HEK293T (cell line): ENCODE results near the gene FSD1L.

Experiments used
- CTCF ChIA-PET: fragments of 350-600 bp; formaldehyde crosslinking; extraction: SDS; loops from one replicate; lab custom pipeline; 2021; ENCODE audit warnings: antibody characterized with exemption, inconsistent platforms; lab: Yijun Ruan, JAX
- POLR2A ChIA-PET: fragments of 350-600 bp; formaldehyde crosslinking; extraction: SDS; loops from one replicate; lab custom pipeline; 2020; ENCODE audit warnings: antibody characterized with exemption, inconsistent platforms; lab: Yijun Ruan, JAX
- DNase-seq: peaks from one replicate; pipeline ENCODE4 v3.0.0; 2012; ENCODE audit warnings: mixed read lengths; ENCODE audit errors: extremely low spot score
- ARNT ChIP-seq: fragments of 450-650 bp; IDR thresholded peaks from 2 replicates; pipeline ENCODE4 v1.6.1; 2017; ENCODE audit warnings: mild to moderate bottlenecking
- BHLHE40 ChIP-seq: fragments of 450-650 bp; IDR thresholded peaks from 2 replicates; pipeline ENCODE4 v1.6.1; 2016; ENCODE audit warnings: mild to moderate bottlenecking, moderate library complexity, borderline replicate concordance
- CTBP1 ChIP-seq: fragments of 450-650 bp; IDR thresholded peaks from 2 replicates; pipeline ENCODE4 v1.6.1; 2016; ENCODE audit warnings: borderline replicate concordance
- ELF4 ChIP-seq: fragments of 450-650 bp; IDR thresholded peaks from 2 replicates; pipeline ENCODE4 v1.6.1; 2017; ENCODE audit warnings: antibody characterized with exemption
- FOXA1 ChIP-seq: fragments of 450-650 bp; IDR thresholded peaks from 2 replicates; pipeline ENCODE4 v1.6.1; 2016; ENCODE audit warnings: mild to moderate bottlenecking
- FOXK2 ChIP-seq: fragments of 450-650 bp; IDR thresholded peaks from 2 replicates; pipeline ENCODE4 v1.6.1; 2016; ENCODE audit warnings: mild to moderate bottlenecking
- FOXM1 ChIP-seq: fragments of 450-650 bp; IDR thresholded peaks from 2 replicates; pipeline ENCODE4 v1.6.1; 2017; ENCODE audit warnings: mild to moderate bottlenecking, borderline replicate concordance
- HDGF ChIP-seq: fragments of 450-650 bp; IDR thresholded peaks from 2 replicates; pipeline ENCODE4 v1.6.1; 2017; ENCODE audit warnings: antibody characterized with exemption, borderline replicate concordance
- L3MBTL2 ChIP-seq: fragments of 450-650 bp; conservative IDR thresholded peaks from 2 replicates; pipeline ENCODE4 v1.6.1; 2016; ENCODE audit warnings: mild to moderate bottlenecking
- LEF1 ChIP-seq: fragments of 450-650 bp; IDR thresholded peaks from 2 replicates; pipeline ENCODE4 v1.6.1; 2017; ENCODE audit warnings: mild to moderate bottlenecking, borderline replicate concordance
- NFRKB ChIP-seq: fragments of 450-650 bp; IDR thresholded peaks from 2 replicates; pipeline ENCODE4 v1.6.1; 2016; ENCODE audit warnings: mild to moderate bottlenecking, moderate library complexity
- SP1 ChIP-seq: fragments of 450-650 bp; IDR thresholded peaks from 2 replicates; pipeline ENCODE4 v1.6.1; 2017
- SUZ12 ChIP-seq: fragments of 450-650 bp; IDR thresholded peaks from 2 replicates; pipeline ENCODE4 v1.6.1; 2016; ENCODE audit warnings: mild to moderate bottlenecking
- TARDBP ChIP-seq: fragments of 450-650 bp; IDR thresholded peaks from 2 replicates; pipeline ENCODE4 v1.6.1; 2016
- ZNF384 ChIP-seq: fragments of 450-650 bp; IDR thresholded peaks from 2 replicates; pipeline ENCODE4 v1.6.1; 2016
- TF ChIP-seq, protein P1 (sequence below): fragments of 450-650 bp; IDR thresholded peaks from 2 replicates; pipeline ENCODE4 v1.6.1; 2016

FSD1L gene

DNA sequence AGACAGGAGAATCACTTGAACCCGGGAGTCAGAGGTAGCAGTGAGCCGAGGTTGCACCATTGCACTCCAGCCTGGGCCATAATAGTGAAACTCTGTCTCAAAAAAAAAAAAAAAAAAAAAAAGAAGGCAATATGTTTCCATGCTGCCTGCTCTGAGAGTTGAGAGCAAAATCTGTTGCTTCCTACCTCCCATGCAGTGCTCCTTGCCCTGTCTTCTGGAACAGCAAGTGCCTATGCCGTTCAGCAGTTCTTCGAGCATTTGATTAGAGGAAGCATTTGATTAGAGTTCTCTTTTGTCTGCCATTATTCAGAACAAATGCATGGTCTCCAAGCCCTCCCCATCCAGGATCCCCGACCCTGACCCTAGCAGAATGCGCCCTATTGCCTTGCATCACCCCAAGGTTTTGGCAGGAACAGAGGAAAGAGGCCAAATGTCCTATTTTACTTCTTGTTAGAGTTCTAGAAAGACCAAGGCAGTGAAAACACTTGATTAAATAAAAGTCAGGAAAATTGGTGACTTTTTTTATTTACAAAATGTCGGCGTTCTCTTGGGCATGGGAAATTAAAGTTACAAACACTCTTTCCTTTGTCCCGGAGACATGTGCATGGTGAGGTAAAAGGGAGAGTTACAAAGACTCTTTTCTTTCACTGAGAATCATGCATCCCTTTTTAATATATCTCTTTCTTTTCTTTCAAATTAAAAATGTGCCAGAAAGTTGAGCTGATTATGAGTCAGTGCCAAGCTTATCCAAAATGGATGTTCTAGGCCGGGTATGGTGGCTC lies 27.8 kb upstream of the FSD1L start:
- TF ChIP-seq NFRKB (no peak), FOXM1 (no peak), SP1 (no peak), ZNF384 (no peak), LEF1 (no peak), SUZ12 (no peak), CTBP1 (no peak)
- CTCF ChIA-PET, result no interaction called here
- no peak for DNase-seq
- POLR2A ChIA-PET, result no interaction called here

DNA sequence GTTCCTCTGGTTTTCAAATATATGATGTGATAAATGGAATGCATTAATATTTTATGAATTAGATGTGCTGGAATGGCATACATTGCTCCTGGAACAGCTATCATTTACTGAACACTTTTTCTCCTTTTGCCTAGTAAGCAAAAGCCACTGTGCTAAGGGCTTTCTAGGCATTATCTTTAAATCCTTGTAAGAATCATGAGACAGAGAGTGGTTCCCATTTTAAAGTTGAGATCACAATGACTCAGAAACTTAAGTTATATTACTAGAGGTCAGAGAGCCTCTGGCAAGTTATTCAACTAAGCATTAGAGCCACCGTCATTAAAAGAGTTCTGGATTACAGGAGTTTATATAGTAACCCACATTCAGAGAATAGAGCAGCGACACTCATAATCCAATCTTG lies 26.7 kb upstream of the FSD1L start:
- TF ChIP-seq NFRKB, result no peak
- TF ChIP-seq TARDBP, result no peak
- no peak for TF ChIP-seq SP1
- TF ChIP-seq FOXK2, result no peak
- TF ChIP-seq ELF4, result no peak
- TF ChIP-seq FOXA1, result no peak
- no peak for TF ChIP-seq SUZ12
- no peak for TF ChIP-seq CTBP1
- TF ChIP-seq LEF1, result no peak
- no peak for TF ChIP-seq HDGF
- no peak for TF ChIP-seq FOXM1
- TF ChIP-seq ARNT, result no peak
- TF ChIP-seq L3MBTL2, result no peak
- TF ChIP-seq, protein P1, sequence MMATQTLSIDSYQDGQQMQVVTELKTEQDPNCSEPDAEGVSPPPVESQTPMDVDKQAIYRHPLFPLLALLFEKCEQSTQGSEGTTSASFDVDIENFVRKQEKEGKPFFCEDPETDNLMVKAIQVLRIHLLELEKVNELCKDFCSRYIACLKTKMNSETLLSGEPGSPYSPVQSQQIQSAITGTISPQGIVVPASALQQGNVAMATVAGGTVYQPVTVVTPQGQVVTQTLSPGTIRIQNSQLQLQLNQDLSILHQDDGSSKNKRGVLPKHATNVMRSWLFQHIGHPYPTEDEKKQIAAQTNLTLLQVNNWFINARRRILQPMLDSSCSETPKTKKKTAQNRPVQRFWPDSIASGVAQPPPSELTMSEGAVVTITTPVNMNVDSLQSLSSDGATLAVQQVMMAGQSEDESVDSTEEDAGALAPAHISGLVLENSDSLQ, result no peak
- no peak for DNase-seq
- ChIA-PET POLR2A (no interaction called here), CTCF (no interaction called here)

DNA sequence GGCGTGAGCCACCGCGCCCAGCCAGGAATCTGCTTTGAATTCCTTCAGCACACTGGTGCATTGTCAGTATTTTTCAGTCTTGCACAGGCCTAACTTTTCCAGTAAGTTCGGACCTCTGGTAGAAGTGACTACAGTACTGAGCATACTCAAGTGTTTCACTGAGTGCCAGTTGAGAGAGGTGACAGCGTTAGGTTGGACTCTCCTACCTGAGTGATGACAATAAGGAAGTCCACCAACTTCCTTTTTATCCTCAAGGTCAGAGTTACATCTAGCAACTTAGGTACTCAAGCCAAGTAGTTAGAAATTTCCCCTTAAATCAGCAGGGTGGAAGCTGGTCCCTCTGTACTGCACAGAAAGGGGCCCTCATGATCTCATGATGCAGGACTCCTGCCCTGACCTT lies 26.0 kb upstream of the FSD1L start:
- TF ChIP-seq NFRKB (no peak), CTBP1 (no peak), SP1 (no peak), TARDBP (no peak), BHLHE40 (no peak), FOXM1 (no peak), ARNT (no peak), SUZ12 (no peak), L3MBTL2 (no peak), ZNF384 (no peak), LEF1 (no peak), HDGF (no peak)
- TF ChIP-seq, protein P1, result no peak
- ChIA-PET CTCF (no interaction called here), POLR2A (no interaction called here)
- DNase-seq, result no peak

DNA sequence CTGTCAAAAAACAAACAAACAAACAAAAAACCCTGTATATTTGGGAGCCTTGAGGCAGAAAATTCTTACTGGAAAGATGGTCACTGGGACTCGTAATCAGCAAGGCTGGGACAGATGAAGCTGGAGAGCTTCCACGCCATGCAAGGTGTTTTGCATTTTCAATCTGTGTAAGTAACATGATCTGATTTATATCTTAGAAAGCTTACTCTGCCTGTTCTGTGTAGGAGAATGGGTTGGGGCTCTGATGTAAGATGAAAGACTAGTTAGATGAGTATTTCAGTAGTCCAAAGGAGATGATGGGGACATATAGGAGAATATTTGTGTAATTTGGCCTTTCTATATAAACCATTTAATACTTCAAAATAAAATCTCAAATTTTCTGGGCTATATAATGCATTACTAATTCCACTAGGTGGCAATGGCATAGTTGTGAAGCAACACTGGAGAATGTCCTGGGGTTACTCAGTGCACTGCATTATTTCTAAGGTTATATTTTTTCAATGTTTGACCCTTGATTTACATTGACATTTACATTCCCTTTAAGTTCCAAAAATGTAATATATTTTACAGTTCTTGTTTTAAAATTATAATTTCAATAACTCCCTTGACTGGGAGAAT lies 21.9 kb upstream of the FSD1L start:
- TF ChIP-seq, protein P1, result no peak
- TF ChIP-seq FOXM1 (no peak), ARNT (no peak), NFRKB (no peak), FOXK2 (no peak), HDGF (no peak), FOXA1 (no peak), TARDBP (no peak), L3MBTL2 (no peak), CTBP1 (no peak), SP1 (no peak), ZNF384 (no peak), ELF4 (no peak), LEF1 (no peak)
- CTCF ChIA-PET, result interaction anchor here (0.7 kb wide), 1 partner anchor 200 kb away, joined by 3 read pairs; no protein-coding TSS in a partner anchor
- POLR2A ChIA-PET, result no interaction called here
- peak; percentile 27 for DNase-seq

DNA sequence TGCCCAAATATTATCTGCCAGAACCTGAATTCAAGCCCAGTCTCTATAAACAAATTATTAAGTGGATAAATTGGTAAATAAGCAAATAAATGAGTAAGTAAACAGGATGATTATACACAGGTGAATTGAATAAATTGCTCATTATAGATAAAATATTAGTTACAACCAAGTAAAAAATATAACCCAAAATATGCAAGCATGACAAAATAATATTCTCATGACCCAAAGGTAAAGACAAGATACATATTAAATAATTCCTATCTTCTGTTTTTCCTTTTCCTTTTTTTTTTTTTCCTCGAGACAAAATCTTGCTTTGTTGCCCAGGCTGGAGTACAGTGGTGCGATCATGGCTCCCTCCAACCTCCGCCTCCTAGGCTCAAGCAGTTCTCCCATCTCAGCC lies 21.2 kb upstream of the FSD1L start:
- ChIA-PET CTCF (no interaction called here), POLR2A (no interaction called here)
- no peak for DNase-seq
- TF ChIP-seq FOXA1 (no peak), ELF4 (no peak), ARNT (no peak), HDGF (no peak), SP1 (no peak), BHLHE40 (no peak), TARDBP (no peak), NFRKB (no peak), SUZ12 (no peak), FOXK2 (no peak), CTBP1 (no peak), LEF1 (no peak), FOXM1 (no peak), ZNF384 (no peak), L3MBTL2 (no peak)
- TF ChIP-seq, protein P1, result no peak
